ENCODE measurements around the gene MYRFL.
"Not testable (repeated sequence)": the region's sequence is repeated elsewhere in the genome, so short reads cannot be mapped to it uniquely, and the experiment has no call there.

Gene MYRFL

GRCh38 chr12:69824966-69825560 lies at the start of gene MYRFL:
TSS of gene MYRFL (plus strand) at chr12:69825227. CDS start at chr12:69825518, 291 bp downstream.
- H3K4me3 ChIP-seq (ENCODE audit: low read length): no peak within 1 kb of the TSS
- no peaks in the 10 kb centered on the region for H3K9me3 ChIP-seq (ENCODE audit: control insufficient read depth, low read length)
- DNase-seq (ENCODE audit: low read depth): no peak

GRCh38 chr12:69779928-69780327 lies 45.1 kb upstream of the MYRFL start:
- H3K9ac ChIP-seq (ENCODE audit: low read length): no peak overlapping the region
- no peak overlapping the region for H3K4me3 ChIP-seq (ENCODE audit: low read length)
- no peaks in the 10 kb centered on the region for H3K9me3 ChIP-seq (ENCODE audit: control insufficient read depth, low read length)
- no peaks in the 10 kb centered on the region for H3K4me1 ChIP-seq (ENCODE audit: control insufficient read depth, insufficient read depth, low read length)
- peak; percentile 5 for DNase-seq (ENCODE audit: low read depth)
- no peaks in the 10 kb centered on the region for H3K36me3 ChIP-seq (ENCODE audit: control insufficient read depth, insufficient read depth, low read length, severe bottlenecking)
- no peaks in the 10 kb centered on the region for H3K27me3 ChIP-seq (replicated peaks; ENCODE audit: control insufficient read depth, insufficient read depth, low read length)

More at GRCh38 chr12:69824966-69825560, at the start of gene MYRFL:
- Histone ChIP-seq H3K36me3 (ENCODE audit: control insufficient read depth, insufficient read depth, low read length, severe bottlenecking) (no peaks in the 10 kb centered on the region), H3K9ac (ENCODE audit: low read length) (no peak within 1 kb of the TSS), H3K4me1 (ENCODE audit: control insufficient read depth, insufficient read depth, low read length) (peaks cover 8% of the 10 kb centered on the region), H3K27me3 (replicated peaks; ENCODE audit: control insufficient read depth, insufficient read depth, low read length) (no peaks in the 10 kb centered on the region)

DNA sequence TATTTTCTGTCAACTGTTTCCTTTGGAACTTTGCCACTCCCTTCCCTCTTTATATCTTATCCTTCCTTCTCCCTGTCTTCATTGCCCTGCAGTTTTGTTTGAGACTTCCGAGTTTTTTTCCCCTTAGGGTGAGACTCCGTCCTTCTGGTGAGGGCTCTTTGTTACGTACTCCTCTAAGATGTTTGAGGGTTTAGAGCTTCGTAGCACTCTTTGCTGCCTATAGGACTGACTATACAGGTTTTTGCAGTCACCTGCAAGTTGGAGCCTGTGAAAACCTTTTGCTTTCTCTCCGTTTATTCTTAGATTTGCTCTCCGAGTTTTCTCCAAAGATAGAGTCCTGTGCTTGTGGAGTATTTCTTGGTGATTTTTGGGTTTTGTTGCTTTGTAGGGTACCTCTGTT lies 41.7 kb upstream of the MYRFL start:
- Histone ChIP-seq H3K4me1 (ENCODE audit: control insufficient read depth, insufficient read depth, low read length) (no peaks in the 10 kb centered on the region), H3K4me3 (ENCODE audit: low read length) (no peak overlapping the region), H3K27me3 (replicated peaks; ENCODE audit: control insufficient read depth, insufficient read depth, low read length) (no peaks in the 10 kb centered on the region), H3K9ac (ENCODE audit: low read length) (no peak overlapping the region), H3K9me3 (ENCODE audit: control insufficient read depth, low read length) (no peaks in the 10 kb centered on the region), H3K36me3 (ENCODE audit: control insufficient read depth, insufficient read depth, low read length, severe bottlenecking) (no peaks in the 10 kb centered on the region)
- no peak for DNase-seq (ENCODE audit: low read depth)

DNA sequence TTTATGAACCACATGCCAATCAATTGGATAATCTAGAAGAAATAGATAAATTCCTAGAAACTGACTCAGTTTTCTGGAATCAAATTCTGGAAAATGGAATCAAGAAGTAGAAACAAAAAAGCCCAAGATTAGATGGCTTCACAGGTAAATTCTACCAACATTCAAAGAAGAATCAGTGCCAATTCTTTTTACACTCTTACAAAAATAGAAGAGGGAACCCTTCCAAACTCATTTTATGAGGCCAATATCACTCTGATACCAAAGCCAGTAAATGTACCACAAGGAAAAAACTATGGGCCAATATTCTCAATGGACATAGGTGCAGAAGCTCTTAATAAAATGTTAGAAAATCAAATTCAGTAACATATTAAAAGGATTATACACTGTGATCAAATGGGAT lies 35.7 kb upstream of the MYRFL start:
- DNase-seq (ENCODE audit: low read depth): no peak
- Histone ChIP-seq H3K36me3 (ENCODE audit: control insufficient read depth, insufficient read depth, low read length, severe bottlenecking) (no peaks in the 10 kb centered on the region), H3K9me3 (ENCODE audit: control insufficient read depth, low read length) (peaks cover 23% of the 10 kb centered on the region), H3K9ac (ENCODE audit: low read length) (no peak overlapping the region), H3K27me3 (replicated peaks; ENCODE audit: control insufficient read depth, insufficient read depth, low read length) (no peaks in the 10 kb centered on the region), H3K4me1 (ENCODE audit: control insufficient read depth, insufficient read depth, low read length) (no peaks in the 10 kb centered on the region), H3K4me3 (ENCODE audit: low read length) (no peak overlapping the region)

GRCh38 chr12:69792533-69792932 lies 32.5 kb upstream of the MYRFL start:
- Histone ChIP-seq H3K9me3 (ENCODE audit: control insufficient read depth, low read length) (peaks cover 23% of the 10 kb centered on the region), H3K9ac (ENCODE audit: low read length) (no peak overlapping the region), H3K27me3 (replicated peaks; ENCODE audit: control insufficient read depth, insufficient read depth, low read length) (no peaks in the 10 kb centered on the region), H3K36me3 (ENCODE audit: control insufficient read depth, insufficient read depth, low read length, severe bottlenecking) (no peaks in the 10 kb centered on the region), H3K4me3 (ENCODE audit: low read length) (no peak overlapping the region), H3K4me1 (ENCODE audit: control insufficient read depth, insufficient read depth, low read length) (no peaks in the 10 kb centered on the region)
- no peak for DNase-seq (ENCODE audit: low read depth)

- H3K27me3 ChIP-seq (replicated peaks; ENCODE audit: control insufficient read depth, insufficient read depth, low read length); DNase-seq (ENCODE audit: low read depth); H3K9me3 ChIP-seq (ENCODE audit: control insufficient read depth, low read length); H3K4me3 ChIP-seq (ENCODE audit: low read length); H3K9ac ChIP-seq (ENCODE audit: low read length); H3K36me3 ChIP-seq (ENCODE audit: control insufficient read depth, insufficient read depth, low read length, severe bottlenecking); H3K4me1 ChIP-seq (ENCODE audit: control insufficient read depth, insufficient read depth, low read length): not testable (repeated sequence)
Measured at GRCh38 chr12:69807101-69807897, 17.7 kb upstream of the MYRFL start.

DNA sequence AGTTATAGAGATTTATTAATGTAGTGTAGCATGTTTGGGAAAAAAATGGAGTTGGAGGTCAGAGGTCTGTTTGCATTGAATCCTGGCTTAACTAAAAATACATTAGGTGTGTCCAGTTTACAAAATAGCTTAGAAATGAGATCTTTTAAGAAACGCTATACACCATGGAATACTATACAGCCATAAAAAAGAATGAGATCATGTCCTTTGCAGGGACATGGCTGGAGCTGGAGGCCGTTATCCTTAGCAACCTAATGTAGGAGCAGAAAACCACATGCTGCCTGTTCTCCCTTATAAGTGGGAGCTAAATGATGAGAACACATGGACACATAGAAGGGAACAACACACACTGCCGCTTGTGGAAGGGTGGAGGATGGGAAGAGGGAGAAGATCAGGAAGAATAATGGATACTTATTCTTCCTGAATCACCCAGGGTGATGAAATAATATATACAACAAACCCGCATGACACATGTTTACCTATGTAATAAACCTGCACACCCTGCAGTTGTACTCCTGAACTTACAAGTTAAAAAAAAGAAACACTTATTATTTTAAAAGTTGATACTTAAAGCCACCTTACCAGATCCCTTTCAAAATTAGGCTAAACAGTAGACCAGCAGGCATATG lies 14.0 kb upstream of the MYRFL start:
- H3K9ac ChIP-seq (ENCODE audit: low read length): no peak overlapping the region
- H3K36me3 ChIP-seq (ENCODE audit: control insufficient read depth, insufficient read depth, low read length, severe bottlenecking): no peaks in the 10 kb centered on the region
- H3K9me3 ChIP-seq (ENCODE audit: control insufficient read depth, low read length): no peaks in the 10 kb centered on the region
- H3K27me3 ChIP-seq (replicated peaks; ENCODE audit: control insufficient read depth, insufficient read depth, low read length): no peaks in the 10 kb centered on the region
- no peak for DNase-seq (ENCODE audit: low read depth)
- no peak overlapping the region for H3K4me3 ChIP-seq (ENCODE audit: low read length)
- H3K4me1 ChIP-seq (ENCODE audit: control insufficient read depth, insufficient read depth, low read length): no peaks in the 10 kb centered on the region

GRCh38 chr12:69816082-69816481 lies 8.9 kb upstream of the MYRFL start:
- Histone ChIP-seq H3K4me1 (ENCODE audit: control insufficient read depth, insufficient read depth, low read length) (no peaks in the 10 kb centered on the region), H3K27me3 (replicated peaks; ENCODE audit: control insufficient read depth, insufficient read depth, low read length) (no peaks in the 10 kb centered on the region), H3K4me3 (ENCODE audit: low read length) (no peak overlapping the region), H3K9me3 (ENCODE audit: control insufficient read depth, low read length) (no peaks in the 10 kb centered on the region), H3K9ac (ENCODE audit: low read length) (no peak overlapping the region), H3K36me3 (ENCODE audit: control insufficient read depth, insufficient read depth, low read length, severe bottlenecking) (no peaks in the 10 kb centered on the region)
- DNase-seq (ENCODE audit: low read depth): no peak

- no peaks in the 10 kb centered on the region for H3K36me3 ChIP-seq (ENCODE audit: control insufficient read depth, insufficient read depth, low read length, severe bottlenecking)
- H3K9me3 ChIP-seq (ENCODE audit: control insufficient read depth, low read length): no peaks in the 10 kb centered on the region
- no peak for DNase-seq (ENCODE audit: low read depth)
- no peaks in the 10 kb centered on the region for H3K27me3 ChIP-seq (replicated peaks; ENCODE audit: control insufficient read depth, insufficient read depth, low read length)
- H3K9ac ChIP-seq (ENCODE audit: low read length): no peak overlapping the region
- peaks cover 8% of the 10 kb centered on the region for H3K4me1 ChIP-seq (ENCODE audit: control insufficient read depth, insufficient read depth, low read length)
- no peak overlapping the region for H3K4me3 ChIP-seq (ENCODE audit: low read length)
Measured at GRCh38 chr12:69821032-69821455, 4.0 kb upstream of the MYRFL start.

GRCh38 chr12:69821456-69822159 lies 3.4 kb upstream of the MYRFL start:
- Histone ChIP-seq H3K9ac (ENCODE audit: low read length) (no peak overlapping the region), H3K9me3 (ENCODE audit: control insufficient read depth, low read length) (no peaks in the 10 kb centered on the region), H3K4me1 (ENCODE audit: control insufficient read depth, insufficient read depth, low read length) (peaks cover 8% of the 10 kb centered on the region), H3K27me3 (replicated peaks; ENCODE audit: control insufficient read depth, insufficient read depth, low read length) (no peaks in the 10 kb centered on the region), H3K4me3 (ENCODE audit: low read length) (no peak overlapping the region), H3K36me3 (ENCODE audit: control insufficient read depth, insufficient read depth, low read length, severe bottlenecking) (no peaks in the 10 kb centered on the region)
- DNase-seq (ENCODE audit: low read depth): peak; percentile 41

All from adipocyte (in vitro differentiated cells).